Thymus (tissue), 11 donors: ENCODE measurements around the gene NLGN2. TPM values are rescaled to one million over a fixed set of nuclear protein-coding genes. Genes with fewer than 3 reads are reported as not detected.
A peak's percentile ranks its signal among the peaks of the same experiment; 100 is the strongest.

Experiments used
- DNase-seq, 9 donors: peaks; one replicate each; pipeline ENCODE4 v3.0.0-alpha.2; 2013; ENCODE audit warnings: low spot score in 9 of 9, low read depth in 6 of 9, missing footprints in 1 of 9
- H3K27ac ChIP-seq, 2 donors: one replicate each; pipeline ENCODE4 v1.5.1; 2013; ENCODE audit warnings: control low read depth in 1 of 2, low read depth in 1 of 2, low read length in 1 of 2, mild to moderate bottlenecking in 1 of 2, moderate library complexity in 1 of 2
- H3K27me3 ChIP-seq, 2 donors: one replicate each; pipeline ENCODE4 v1.5.1; 2013; ENCODE audit warnings: low read length in 1 of 2; ENCODE audit not compliant: control insufficient read depth in 2 of 2, insufficient read depth in 1 of 2
- H3K36me3 ChIP-seq, 2 donors: one replicate each; pipeline ENCODE4 v1.5.1; 2013; ENCODE audit warnings: low read length in 1 of 2, mild to moderate bottlenecking in 1 of 2, moderate library complexity in 1 of 2; ENCODE audit not compliant: control insufficient read depth in 2 of 2, insufficient read depth in 2 of 2
- H3K4me1 ChIP-seq, 2 donors: one replicate each; pipeline ENCODE4 v1.5.1; 2013; ENCODE audit warnings: low read length in 2 of 2; ENCODE audit not compliant: control insufficient read depth in 2 of 2, insufficient read depth in 2 of 2
- H3K4me3 ChIP-seq, 2 donors: one replicate each; pipeline ENCODE4 v1.5.1; 2013; ENCODE audit warnings: low read length in 2 of 2, control low read depth in 1 of 2, mild to moderate bottlenecking in 1 of 2
- H3K9me3 ChIP-seq, 2 donors: one replicate each; pipeline ENCODE4 v1.5.1; 2013; ENCODE audit warnings: low read length in 1 of 2, mild to moderate bottlenecking in 1 of 2; ENCODE audit not compliant: control insufficient read depth in 2 of 2, insufficient read depth in 1 of 2
- WGBS: extraction: QIAGEN DNeasy Blood & Tissue Kit; methylation state at CpG from one replicate; pipeline ENCODE4 v1.1.7; 2013; 5-methylcytosine and 5-hydroxymethylcytosine counted together
- polyA plus RNA-seq: library from polyadenylated mRNA; stranded (reverse); fragments of 200-250 nt; gene quantifications from one replicate; pipeline ENCODE4 v1.2.3, GENCODE V29; 2013
- total RNA-seq: library from RNA; stranded (reverse); fragments of 120-200 nt; gene quantifications from one replicate; pipeline ENCODE4 v1.2.4, GENCODE V29; 2013
- donor health status: healthy.

The NLGN2 gene
- total and polyA plus RNA-seq, 2 donors: 0.38 to 5.6 TPM

GRCh38 chr17:7437369-7437863 is 29.8 kb downstream of the NLGN2 start:
- no peak overlapping the region for H3K27ac ChIP-seq
- H3K4me1 ChIP-seq: peaks cover 26 to 58% of the 10 kb centered on the region in 2 donors
- no peaks in the 10 kb centered on the region for H3K36me3 ChIP-seq
- peaks cover 49 to 66% of the 10 kb centered on the region in 2 donors for H3K27me3 ChIP-seq
- no peaks in the 10 kb centered on the region for H3K9me3 ChIP-seq
- no peak for DNase-seq
- H3K4me3 ChIP-seq: peak overlapping the region; percentile 6 to 39
- WGBS: 50% methylated on average over 31 of the region's 31 CpGs

- Histone ChIP-seq H3K4me3 (peak overlapping the region; percentile 19 to 43), H3K27ac (no peak overlapping the region), H3K9me3 (no peaks in the 10 kb centered on the region), H3K36me3 (no peaks in the 10 kb centered on the region), H3K4me1 (peaks cover 26 to 58% of the 10 kb centered on the region in 2 donors), H3K27me3 (peaks cover 52 to 73% of the 10 kb centered on the region in 2 donors)
- peak in 3 of 9 donors; percentile 39 to 66 (median 45) for DNase-seq
- WGBS: 12% methylated on average over 48 of the region's 48 CpGs
Observed at GRCh38 chr17:7437950-7438614, 30.4 kb downstream of the NLGN2 start.

- DNase-seq: no peak
- Histone ChIP-seq H3K9me3 (no peaks in the 10 kb centered on the region), H3K4me3 (peak overlapping the region; percentile 19 to 43), H3K27me3 (peaks cover 56 to 81% of the 10 kb centered on the region in 2 donors), H3K4me1 (peaks cover 26 to 58% of the 10 kb centered on the region in 2 donors), H3K36me3 (no peaks in the 10 kb centered on the region), H3K27ac (no peak overlapping the region)
- WGBS: 50% methylated on average over 11 of the region's 11 CpGs
Observed at GRCh38 chr17:7438656-7439460, 31.2 kb downstream of the NLGN2 start.

- H3K36me3 ChIP-seq: no peaks in the 10 kb centered on the region
- 5% methylated on average over 50 of the region's 50 CpGs for WGBS
- H3K4me1 ChIP-seq: peaks cover 33 to 64% of the 10 kb centered on the region in 2 donors
- peak within 1 kb of the TSS; percentile 25 to 43 for H3K4me3 ChIP-seq
- no peak within 1 kb of the TSS for H3K27ac ChIP-seq
- H3K27me3 ChIP-seq: peaks cover 60 to 88% of the 10 kb centered on the region in 2 donors
- DNase-seq: no peak
- H3K9me3 ChIP-seq: no peaks in the 10 kb centered on the region
Observed at GRCh38 chr17:7439462-7440112, 31.9 kb downstream of the NLGN2 start, which contains the start of gene FGF11. TSS of gene FGF11 (plus strand) at chr17:7439512. CDS start at chr17:7439621, 109 bp downstream.

- Histone ChIP-seq H3K27ac (no peak overlapping the region), H3K36me3 (no peaks in the 10 kb centered on the region), H3K4me3 (peak overlapping the region; percentile 25), H3K4me1 (peaks cover 40 to 70% of the 10 kb centered on the region in 2 donors), H3K9me3 (peaks cover 0 to 3% of the 10 kb centered on the region in 2 donors), H3K27me3 (peaks cover 64 to 95% of the 10 kb centered on the region in 2 donors)
- WGBS: 2% methylated on average over 46 of the region's 46 CpGs
- DNase-seq: peak in 2 of 9 donors; percentile 21 to 38
Observed at GRCh38 chr17:7440113-7440833, 32.6 kb downstream of the NLGN2 start.

- 8% methylated on average over 12 of the region's 12 CpGs for WGBS
- Histone ChIP-seq H3K27ac (no peak overlapping the region), H3K9me3 (peaks cover 0 to 7% of the 10 kb centered on the region in 2 donors), H3K27me3 (peaks cover 65 to 99% of the 10 kb centered on the region in 2 donors), H3K4me3 (peak overlapping the region in 1 of 2 donors; percentile 25), H3K4me1 (peaks cover 43 to 70% of the 10 kb centered on the region in 2 donors), H3K36me3 (no peaks in the 10 kb centered on the region)
- peak in 1 of 9 donors; percentile 12 for DNase-seq
Observed at GRCh38 chr17:7440834-7441195, 33.2 kb downstream of the NLGN2 start.

GRCh38 chr17:7441266-7441665 is 33.6 kb downstream of the NLGN2 start:
- WGBS: 93% methylated on average over 7 of the region's 7 CpGs
- Histone ChIP-seq H3K36me3 (no peaks in the 10 kb centered on the region), H3K27ac (no peak overlapping the region), H3K4me3 (no peak overlapping the region), H3K9me3 (peaks cover 0 to 7% of the 10 kb centered on the region in 2 donors), H3K4me1 (peaks cover 40 to 70% of the 10 kb centered on the region in 2 donors), H3K27me3 (peaks cover 65 to 99% of the 10 kb centered on the region in 2 donors)
- no peak for DNase-seq

GRCh38 chr17:7442142-7442541 is 34.5 kb downstream of the NLGN2 start:
- H3K4me3 ChIP-seq: no peak overlapping the region
- H3K27ac ChIP-seq: no peak overlapping the region
- peaks cover 0 to 7% of the 10 kb centered on the region in 2 donors for H3K9me3 ChIP-seq
- peaks cover 72 to 100% of the 10 kb centered on the region in 2 donors for H3K27me3 ChIP-seq
- H3K36me3 ChIP-seq: no peaks in the 10 kb centered on the region
- 93% methylated on average over 2 of the region's 2 CpGs for WGBS
- H3K4me1 ChIP-seq: peaks cover 31 to 67% of the 10 kb centered on the region in 2 donors
- DNase-seq: no peak
